ENCODE data around the gene BACH1.

BACH1 gene

DNA sequence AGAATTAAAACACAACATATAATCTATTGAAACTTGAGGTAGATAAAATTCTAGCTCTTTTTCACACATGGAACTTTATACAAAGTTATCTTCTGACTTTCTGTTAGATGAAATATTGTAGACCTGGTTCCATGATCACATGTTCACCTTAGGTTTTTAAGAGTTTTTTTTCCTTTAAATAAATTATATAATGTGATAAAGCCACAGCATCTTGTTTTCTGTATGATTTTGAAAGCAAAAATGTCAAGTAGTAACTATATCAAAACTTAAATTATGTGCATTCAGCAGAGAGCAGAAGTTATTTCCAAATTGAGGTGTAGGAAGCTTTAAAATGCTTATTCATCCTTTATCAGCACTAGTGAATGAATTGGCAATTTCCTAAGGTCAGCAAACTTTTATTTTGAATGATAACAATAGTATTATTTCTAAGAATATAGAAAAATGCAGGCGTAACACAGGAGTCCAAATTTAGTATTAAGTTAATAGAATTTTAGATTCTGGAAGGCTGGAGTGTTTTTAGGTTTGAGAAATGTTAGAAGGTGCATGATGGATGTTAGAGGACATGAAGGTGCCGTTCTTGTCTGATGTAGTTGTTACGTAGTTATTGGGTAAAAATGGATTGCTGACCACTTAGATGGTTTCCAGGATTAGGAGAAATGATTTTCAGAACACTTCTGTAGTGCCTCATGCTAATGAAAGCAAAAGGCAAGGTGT is 17.5 kb downstream of the BACH1 start:
- DNase-seq, result no peak

DNA sequence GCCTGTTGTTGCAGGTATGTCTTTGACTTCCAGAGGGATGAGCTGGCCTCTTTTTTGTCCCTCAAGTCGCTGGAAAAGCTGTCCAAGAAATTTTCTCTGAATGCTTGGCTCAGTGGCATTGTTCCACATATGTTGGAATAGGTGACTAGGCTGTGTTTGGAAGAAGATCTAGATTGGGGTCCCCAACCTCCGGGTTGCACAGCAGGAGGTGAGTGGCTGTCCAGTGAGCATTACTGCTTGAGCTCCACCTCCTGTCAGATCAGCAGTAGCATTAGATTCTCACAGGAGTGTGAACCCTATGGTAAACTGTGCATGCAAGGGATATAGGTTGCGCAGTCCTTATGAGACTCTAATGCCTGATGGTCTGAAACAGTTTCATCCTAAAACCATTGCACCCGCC is 18.1 kb downstream of the BACH1 start:
- DNase-seq, result no peak

DNA sequence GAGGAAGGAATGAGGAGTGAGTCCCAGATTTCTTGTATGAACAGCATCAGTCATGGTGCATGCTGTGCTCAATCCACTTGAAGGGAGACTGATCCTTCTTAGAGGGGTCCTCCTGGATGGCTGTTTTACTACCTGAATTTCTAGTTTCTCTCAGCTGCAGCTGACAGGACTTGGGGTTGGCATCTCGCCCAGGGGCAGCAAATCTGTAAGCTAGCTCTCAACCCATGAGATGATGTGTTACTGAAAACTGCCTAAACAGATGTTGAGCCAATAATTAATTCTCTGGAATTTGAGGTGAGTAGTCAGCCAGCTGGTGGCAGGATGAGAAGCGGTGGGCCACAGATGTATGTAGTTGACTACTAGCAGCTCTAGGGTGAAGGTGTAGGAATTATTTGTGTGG is 19.6 kb downstream of the BACH1 start:
- no peak for DNase-seq

DNA sequence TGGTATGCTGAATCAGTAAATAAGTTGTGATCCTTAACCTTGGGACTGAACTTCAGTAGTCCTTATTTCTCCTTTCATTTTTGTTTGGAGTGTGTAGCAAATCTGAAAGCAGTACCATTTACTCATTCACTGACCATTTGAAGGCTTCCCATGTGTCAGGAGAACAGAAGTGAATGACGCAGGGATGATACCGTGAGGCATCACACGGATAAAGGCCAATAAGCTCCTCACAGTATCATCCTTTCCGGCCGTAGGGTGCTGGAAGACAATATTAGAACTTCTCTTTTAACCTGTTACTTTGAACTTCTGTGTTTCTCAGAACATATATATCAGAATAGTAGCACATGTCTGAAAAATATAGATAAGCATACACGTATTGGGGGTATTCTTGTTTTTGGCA is 21.3 kb downstream of the BACH1 start:
- DNase-seq, result no peak

DNA sequence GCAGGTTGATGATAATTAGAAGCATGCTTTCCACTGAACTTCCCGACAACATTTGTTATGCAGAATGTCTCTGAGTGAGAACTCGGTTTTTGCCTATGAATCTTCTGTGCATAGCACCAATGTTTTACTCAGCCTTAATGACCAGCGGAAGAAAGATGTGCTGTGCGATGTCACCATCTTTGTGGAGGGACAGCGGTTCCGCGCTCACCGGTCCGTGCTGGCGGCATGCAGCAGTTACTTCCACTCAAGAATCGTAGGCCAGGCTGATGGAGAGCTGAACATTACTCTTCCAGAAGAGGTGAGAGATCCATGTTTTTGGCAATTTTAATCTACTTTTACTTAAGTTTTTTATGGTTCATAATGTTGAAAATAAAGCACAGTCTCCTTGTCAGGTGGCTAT is 22.5 kb downstream of the BACH1 start:
- DNase-seq, result no peak

DNA sequence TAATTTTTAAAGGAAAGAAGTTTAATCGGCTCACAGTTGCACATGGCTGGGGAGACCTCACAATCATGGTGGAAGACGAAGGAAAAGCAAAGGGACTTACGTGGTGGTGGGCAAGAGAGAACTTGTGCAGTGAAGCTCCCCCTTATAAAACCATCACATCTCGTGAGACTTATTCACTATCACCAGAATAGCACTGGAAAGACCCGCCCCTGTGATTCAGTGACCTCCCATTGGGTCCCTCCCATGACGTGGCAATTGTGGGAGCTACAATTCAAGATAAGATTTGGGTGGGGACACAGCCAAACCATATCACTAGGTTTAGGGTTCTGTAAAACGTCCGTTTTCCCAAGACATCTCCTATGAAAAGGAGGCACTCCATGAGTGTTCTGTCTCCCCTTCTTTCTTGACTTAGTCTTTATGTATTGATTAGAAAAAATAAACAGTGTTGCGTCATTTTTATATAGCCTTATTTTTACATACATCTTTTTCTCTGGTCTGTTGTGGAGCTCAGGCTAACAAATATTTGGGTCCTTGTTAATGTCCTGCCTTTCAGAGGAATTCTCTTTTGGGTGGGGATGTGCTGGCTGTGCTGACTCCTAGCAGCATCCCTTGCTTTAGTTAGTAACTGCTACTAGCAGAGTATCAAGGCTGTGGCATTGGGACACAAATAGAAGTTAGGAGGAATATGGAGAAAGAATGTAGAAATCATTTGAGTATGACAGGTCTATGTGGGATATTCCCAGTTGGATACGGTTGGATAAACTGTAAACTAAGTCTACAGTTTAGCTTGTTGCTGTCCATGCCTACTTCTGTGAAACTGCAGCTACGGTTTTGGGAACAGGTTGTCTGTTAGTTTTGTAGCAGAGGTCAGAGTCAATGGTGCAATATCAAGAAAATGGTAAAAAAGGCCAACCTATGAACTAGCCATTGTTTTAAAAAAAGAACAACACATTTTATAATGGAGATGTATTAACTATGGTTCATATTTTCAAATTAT is 23.5 kb downstream of the BACH1 start:
- DNase-seq, result no peak

DNA sequence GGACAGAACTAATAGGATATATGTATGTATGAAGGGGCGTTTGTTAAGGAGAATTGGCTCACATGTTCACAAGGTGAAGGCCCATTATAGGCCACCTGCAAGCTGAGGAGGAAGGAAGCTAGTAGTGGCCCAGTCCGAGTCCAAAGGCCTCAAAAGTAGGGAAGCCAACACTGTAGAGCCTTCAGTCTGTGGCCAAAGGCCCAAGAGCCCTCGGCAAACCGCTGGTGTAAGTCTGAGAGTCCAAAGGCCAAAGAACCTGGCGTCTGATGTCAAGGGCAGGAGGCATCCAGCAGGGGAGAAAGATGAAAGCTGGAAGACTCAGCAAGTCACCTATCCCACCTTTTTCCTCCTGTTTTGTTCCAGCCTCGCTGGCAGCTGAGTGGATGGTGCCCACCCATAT is 24.5 kb downstream of the BACH1 start:
- DNase-seq, result no peak

DNA sequence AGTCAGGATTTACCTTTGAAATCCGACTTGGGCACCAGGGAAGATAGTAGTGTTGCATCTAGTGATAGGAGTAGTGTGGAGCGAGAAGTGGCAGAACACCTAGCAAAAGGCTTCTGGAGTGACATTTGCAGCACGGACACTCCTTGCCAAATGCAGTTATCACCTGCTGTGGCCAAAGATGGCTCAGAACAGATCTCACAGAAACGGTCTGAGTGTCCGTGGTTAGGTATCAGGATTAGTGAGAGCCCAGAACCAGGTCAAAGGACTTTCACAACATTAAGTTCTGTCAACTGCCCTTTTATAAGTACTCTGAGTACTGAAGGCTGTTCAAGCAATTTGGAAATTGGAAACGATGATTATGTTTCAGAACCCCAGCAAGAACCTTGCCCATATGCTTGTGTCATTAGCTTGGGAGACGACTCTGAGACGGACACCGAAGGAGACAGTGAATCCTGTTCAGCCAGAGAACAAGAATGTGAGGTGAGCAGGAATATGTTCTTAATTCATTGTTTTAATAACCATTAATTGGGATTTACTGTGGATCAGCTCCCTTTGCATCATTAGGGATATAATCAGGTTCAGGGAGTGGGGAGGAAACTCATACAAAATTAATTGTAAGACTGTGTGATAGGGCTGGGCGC is 28.3 kb downstream of the BACH1 start:
- DNase-seq, result no peak

DNA sequence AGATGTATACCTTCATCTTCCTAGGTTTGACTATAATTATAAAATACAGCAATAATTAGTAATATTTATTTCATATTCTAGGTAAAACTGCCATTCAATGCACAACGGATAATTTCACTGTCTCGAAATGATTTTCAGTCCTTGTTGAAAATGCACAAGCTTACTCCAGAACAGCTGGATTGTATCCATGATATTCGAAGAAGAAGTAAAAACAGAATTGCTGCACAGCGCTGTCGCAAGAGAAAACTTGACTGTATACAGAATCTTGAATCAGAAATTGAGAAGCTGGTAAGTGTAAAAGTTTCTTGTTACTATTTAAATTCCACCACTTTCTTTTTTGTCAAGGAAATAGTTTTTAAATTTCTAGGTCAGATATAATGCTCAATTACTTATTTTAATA is 30.7 kb downstream of the BACH1 start:
- no peak for DNase-seq

DNA sequence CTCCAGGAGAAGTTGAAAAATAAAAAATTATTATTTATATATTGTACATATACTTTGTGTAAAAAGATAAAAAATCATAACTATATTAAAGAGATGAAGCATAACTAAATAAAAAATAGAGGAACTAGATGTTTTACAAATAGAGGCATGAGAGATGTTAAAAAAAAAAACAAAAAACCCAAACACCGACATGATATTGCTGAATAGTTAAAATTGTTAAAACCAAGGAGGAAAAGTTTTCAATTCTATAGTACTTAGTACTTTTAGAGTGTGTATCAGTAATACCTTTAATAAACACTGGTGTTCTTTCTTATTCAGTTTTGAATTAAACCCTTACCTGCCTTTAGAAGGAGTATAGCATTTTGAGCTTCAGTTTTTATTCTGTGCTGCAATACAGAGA is 32.1 kb downstream of the BACH1 start:
- no peak for DNase-seq

DNA sequence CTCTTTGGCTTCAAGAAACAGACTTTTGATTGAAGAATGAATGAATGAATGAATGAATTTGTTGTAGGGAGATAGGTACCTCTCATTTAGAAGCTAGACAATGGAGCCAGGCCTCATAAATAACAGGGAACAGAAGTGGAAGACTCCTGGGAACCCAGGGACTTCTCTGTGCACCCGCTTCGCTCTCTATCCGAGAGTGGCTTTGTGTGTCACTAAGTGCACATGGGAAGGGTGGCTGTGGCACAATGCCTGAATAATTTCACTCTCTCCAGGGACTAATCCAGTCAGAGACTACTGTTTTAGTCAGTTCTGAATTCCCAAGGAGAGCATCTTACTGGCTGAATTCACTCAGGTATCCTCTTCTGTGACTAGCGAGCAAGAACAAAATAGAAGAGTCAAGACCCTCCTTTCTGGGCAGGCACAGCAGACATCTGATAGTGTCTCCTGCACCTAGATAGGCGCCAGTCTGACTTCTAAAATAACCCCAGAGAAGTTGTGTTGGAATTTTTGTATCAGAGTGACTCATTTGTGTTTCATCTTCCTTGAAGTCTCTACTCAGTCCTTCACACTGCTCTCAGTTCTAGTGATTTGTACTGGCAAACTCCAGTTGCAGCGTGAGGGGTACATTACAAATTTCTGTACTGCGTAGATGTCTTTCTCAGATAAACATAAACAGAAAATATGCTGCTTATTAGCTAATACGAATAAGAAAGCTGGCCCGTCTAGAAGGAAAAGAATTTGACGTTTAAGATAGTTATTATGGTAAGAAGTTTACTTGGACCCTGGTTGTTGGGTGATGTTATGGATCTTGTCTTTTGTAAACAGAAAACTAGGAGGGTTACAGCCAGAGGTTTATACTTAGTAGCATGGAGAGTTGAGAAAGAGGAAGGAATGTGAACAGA is 34.0 kb downstream of the BACH1 start:
- DNase-seq, result no peak

DNA sequence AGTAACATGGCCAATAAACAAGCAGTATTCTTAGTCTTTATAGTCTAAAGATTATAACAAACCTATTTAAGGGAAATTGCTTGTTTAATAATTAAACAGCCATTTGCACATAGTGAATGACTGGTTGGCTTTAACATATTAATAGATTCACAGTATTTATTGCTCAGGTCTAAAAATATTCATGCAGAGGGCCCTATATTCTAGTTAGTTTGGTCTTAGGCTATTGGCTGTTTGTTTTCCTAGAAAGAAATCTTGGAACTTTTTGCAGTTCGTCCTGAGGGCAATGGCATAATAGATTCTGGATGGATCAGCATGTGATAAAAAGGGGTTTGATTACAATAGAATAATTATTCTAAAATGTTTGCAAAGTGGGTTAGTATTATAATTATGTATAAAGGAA is 34.7 kb downstream of the BACH1 start:
- no peak for DNase-seq

DNA sequence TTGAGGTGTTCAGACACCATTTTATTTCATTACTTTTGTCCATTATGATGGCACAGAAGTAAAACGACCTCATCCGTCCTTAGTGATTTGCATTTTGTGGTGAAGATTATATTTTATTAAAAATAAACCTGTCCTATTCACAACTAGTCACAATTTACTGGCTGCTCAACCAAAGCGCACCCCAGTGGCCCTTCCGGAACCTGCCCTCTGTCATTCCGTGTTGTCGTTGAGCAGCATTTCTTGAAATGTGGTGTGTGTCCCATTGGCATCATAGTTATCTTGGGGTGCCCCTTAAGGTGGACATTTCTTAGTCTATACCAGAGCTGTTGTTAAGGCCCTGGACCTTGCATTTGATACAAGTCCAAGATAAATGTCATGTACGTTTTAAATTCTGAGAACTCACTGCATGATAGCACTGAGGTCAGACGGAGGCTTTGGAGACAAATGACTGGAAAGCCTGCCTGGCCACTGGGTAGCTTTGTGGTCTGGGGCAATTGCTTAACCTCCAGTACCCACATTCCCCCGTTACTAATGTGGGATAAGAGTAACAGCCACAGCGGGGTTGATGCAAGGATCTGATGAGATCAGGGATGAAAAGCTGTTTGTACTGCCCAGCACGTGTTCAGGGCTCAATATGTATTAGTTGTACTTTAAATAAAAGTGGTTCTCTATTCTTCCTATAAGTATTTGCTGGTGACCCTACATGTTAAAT is 36.2 kb downstream of the BACH1 start:
- no peak for DNase-seq

DNA sequence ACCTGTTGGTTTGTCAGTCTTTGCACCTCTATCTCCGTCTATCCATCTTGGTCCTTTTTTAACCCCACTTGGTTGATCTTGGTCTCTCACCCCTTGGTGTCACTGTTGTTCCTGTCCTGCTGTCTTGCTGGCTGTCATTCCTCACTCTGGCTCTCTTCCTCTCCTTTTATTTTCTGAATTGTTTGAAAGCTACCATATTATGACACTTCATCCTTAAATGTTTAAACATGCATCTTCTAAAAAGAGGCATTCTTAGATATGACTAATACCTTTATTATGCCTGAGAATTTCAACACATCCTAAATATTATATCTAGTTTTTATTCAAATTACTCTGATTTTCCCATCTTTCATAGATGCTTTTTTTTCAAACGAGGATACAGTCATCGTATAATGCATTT is 37.0 kb downstream of the BACH1 start:
- no peak for DNase-seq

DNA sequence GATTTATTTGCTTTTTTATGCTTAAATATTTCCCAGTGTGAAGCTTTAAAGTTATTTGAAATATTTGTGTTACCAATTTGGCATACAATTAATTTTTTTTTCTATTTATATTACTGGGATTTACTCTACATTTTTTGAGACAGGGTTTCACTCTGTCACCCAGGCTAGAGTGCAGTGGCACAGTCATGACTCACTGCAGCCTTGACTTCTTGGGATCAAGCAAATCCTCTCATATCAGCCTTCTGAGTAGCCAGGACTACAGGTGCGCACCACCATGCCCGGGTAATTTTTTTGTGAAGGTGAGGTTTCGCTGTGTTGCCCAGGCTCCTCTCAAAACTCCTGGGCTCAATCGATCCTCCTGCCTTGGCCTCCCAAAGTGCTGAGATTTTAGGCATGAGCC is 39.5 kb downstream of the BACH1 start:
- no peak for DNase-seq

DNA sequence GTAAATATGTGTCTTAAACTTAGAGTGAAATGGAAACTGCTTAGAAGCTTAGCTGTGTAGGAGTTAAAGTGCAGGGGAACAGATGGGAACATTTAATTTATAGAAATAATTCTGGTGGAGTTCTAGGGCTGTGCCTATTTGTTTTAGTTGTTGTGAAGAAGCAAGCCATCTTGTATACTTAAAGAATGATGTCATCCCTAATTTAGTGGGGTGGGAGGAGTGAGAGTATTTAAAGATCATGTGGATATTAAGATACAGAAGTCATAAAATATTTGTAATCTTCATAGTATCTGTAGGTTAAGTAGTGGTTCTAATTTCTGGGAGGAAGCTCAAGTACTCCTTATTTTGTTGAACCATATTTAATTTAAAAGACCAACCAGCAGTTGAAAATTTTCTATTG is 41.5 kb downstream of the BACH1 start:
- DNase-seq, result no peak

DNA sequence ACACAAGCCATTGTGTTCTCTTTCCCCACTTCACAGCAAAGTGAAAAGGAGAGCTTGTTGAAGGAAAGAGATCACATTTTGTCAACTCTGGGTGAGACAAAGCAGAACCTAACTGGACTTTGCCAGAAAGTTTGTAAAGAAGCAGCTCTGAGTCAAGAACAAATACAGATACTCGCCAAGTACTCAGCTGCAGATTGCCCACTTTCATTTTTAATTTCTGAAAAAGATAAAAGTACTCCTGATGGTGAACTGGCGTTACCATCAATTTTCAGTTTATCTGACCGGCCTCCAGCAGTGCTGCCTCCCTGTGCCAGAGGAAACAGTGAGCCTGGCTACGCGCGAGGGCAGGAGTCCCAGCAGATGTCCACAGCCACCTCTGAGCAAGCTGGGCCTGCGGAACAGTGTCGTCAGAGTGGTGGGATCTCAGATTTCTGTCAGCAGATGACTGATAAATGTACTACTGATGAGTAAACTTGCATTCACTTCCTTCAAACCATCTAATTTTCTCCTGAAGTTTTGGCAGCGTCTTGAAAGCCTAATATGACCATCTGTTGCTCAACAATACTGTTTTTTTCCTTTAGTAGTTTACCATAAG is 43.7 kb downstream of the BACH1 start:
- DNase-seq, result peak; percentile 81

DNA sequence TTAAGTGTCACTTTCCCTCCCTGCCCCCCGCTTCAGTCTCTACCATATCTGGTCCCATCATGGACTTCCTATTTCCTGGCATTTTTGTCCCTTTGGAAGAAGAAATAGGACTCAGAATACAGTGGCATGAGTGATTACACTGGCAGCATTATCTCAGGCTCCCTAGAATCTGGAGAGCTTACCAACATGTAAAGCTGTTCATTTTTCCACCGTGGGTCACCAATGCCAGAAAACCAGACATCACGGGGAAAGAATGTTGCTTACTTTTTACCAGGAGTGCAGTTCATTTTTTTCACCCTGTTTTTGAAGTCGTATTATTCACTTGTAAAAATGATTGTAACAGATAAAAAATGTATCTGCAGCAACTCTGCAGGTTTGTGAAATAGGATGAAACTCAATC is 44.8 kb downstream of the BACH1 start:
- DNase-seq, result no peak

DNA sequence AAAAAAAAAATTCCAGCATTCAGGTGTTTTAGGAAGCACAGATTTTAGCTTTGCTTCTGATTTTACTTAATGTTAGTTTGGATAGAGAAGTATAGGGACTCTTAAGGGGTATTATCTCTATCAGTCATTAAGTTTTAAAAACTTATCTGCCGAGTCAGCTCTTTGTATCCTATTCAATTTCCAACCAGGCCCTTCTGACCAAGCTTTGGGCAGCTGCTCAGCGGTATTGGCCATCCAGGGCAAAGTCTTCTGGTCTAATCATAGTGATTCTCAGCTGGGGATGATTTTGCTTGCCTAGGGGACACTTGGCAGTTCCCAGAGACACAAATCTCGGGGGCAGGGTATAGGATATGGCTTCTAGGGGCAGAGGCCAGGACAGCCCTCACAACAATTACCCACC is 47.6 kb downstream of the BACH1 start:
- DNase-seq, result no peak

DNA sequence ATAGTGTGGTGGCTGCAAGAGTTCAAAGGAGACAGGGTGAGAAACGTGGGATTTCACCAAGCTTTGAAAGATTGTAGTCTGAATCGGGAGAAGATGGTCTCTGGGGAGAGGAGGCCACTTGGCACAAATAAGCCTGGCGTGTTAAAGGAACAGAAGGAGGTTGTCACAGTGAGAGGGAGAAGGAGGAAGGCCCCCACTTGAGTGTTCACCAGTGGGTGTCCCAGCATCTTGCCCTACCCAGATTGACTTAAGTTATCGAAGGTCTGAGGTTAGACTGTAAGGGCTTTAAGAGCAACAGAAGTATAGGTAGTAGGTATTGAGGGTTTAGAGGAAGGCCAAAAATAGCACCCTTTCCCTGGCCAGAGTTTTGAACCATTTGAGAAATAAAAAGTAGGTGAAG is 48.0 kb downstream of the BACH1 start:
- DNase-seq, result no peak

DNA sequence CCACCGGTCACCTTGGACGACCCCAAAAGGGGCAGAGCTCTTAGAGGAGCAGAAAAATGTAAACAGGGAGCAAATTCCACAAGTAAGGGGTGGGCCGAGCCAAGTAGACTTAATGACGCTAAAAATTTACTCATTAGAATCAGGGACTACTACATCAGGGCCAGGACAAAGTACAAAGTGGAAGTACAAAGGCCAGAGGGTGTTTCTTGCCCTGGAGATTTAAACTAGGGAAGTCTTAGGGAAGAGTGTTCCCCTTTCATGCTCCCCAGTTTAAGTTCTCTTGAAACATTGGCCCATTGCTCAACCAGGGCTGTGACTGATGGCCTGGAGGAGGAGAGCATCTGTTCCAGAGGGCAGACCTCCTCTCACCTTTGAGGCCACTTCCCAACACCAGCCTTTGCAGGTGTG is 48.6 kb downstream of the BACH1 start:
- DNase-seq, result no peak

DNA sequence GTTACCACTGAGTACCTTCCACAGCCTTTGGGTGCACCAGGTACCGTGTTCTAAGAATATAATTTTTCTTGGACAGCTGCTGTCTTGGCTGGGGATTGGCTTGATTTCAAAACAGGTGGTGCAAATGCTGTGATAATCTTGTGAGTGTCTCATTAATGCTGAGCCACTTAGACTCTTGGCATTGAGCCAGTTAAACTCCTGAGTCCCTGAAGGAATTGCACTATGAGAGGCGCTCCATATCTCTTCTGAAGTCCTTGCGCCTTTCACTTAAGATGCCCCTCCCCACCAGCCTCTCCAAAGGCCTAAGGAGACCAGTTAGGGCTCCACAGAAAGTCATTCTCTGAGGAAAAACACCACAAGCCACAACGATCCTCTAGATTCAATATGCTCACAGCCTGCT is 51.0 kb downstream of the BACH1 start:
- no peak for DNase-seq

All from stimulated activated CD8-positive, alpha-beta memory T cell treated with anti-CD3 and anti-CD28 coated beads, Interleukin-4, amount 100 ng/mL, for 48 hours (primary cell).